Measurements from ENCODE around the gene CLMP. TPM values are rescaled to one million over a fixed set of nuclear protein-coding genes. Genes with fewer than 3 reads are reported as not detected.

CLMP gene
- total RNA-seq, 4 donors from 2014 or later = 23.6 to 49.4 (median 38.0) TPM

DNA sequence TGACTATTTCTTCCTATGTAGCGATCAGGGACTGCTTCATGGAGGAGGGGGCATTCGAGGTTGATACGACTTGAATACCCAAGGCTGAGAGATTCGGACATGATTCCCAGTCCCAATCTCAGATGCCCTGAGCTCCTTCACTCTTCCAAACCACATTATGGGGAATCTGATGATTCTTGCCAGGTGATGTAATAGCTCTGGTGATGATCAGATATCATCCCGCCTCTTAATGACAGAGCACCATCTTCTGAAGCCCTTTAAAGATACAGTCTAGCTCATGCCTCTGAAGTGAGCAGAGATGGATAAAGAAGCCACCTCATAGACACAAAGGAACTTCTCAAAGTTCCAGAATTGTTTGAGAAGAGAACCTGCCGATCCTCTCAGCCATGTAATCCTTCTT, 8.9 kb upstream of the CLMP start:
- no peaks in the 10 kb centered on the region for H3K9me3 ChIP-seq
- no peaks in the 10 kb centered on the region for H3K36me3 ChIP-seq
- in situ Hi-C loops (cut with MboI; ENCODE audit: low pct_ligation_motif_present in 1 of 4, low pct_unique_long_range_greater_than_20kb in 1 of 4, low sequenced_read_pairs in 3 of 4) (no loop called here), intact Hi-C loops (cut with DNase I; ENCODE audit: low total_unique reads) (no loop called here)
- H3K4me1 ChIP-seq = peaks cover 0 to 16% (median 3%) of the 10 kb centered on the region in 4 donors
- no peak for DNase-seq
- TF ChIP-seq POLR2AphosphoS5 (IDR thresholded peaks at IDR 0.05) = no peak
- TF ChIP-seq, protein P1, sequence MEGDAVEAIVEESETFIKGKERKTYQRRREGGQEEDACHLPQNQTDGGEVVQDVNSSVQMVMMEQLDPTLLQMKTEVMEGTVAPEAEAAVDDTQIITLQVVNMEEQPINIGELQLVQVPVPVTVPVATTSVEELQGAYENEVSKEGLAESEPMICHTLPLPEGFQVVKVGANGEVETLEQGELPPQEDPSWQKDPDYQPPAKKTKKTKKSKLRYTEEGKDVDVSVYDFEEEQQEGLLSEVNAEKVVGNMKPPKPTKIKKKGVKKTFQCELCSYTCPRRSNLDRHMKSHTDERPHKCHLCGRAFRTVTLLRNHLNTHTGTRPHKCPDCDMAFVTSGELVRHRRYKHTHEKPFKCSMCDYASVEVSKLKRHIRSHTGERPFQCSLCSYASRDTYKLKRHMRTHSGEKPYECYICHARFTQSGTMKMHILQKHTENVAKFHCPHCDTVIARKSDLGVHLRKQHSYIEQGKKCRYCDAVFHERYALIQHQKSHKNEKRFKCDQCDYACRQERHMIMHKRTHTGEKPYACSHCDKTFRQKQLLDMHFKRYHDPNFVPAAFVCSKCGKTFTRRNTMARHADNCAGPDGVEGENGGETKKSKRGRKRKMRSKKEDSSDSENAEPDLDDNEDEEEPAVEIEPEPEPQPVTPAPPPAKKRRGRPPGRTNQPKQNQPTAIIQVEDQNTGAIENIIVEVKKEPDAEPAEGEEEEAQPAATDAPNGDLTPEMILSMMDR (IDR thresholded peaks at IDR 0.05) = no peak
- no peak for TF ChIP-seq EP300 (IDR thresholded peaks at IDR 0.05; ENCODE audit: low read depth)
- no peak for TF ChIP-seq POLR2A (IDR thresholded peaks at IDR 0.05)
- WGBS, 2 donors (ENCODE audit: low coverage in 1 of 2) = 80 to 91% methylated on average over 2 to 6 of the region's 6 CpGs
- no peak overlapping the region for H3K4me3 ChIP-seq
- H3K27me3 ChIP-seq = no peaks in the 10 kb centered on the region
- H3K27ac ChIP-seq = peak overlapping the region; percentile 48 to 79 (median 66)

DNA sequence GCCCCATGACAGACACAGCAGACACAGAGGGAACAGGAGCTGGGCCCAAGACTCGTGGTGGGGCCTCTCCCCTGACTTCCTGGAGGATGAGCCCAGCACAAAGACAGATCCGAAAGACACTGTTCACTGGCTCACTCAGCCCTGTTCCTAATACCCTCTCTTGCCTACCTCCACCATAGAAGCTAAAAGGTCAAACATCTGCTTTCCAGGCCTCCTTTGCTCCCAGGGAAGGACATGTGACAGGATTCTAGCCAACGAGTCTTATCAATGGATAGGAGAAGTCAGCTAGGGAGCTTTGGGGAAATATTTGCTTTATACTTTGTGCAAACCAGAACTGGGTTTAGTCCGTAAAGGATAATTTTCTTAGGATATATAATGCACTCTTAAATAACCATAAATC, 8.4 kb upstream of the CLMP start:
- in situ Hi-C loops (cut with MboI; ENCODE audit: low pct_ligation_motif_present in 1 of 4, low pct_unique_long_range_greater_than_20kb in 1 of 4, low sequenced_read_pairs in 3 of 4) = no loop called here
- Histone ChIP-seq H3K27ac (peak overlapping the region; percentile 48 to 79 (median 66)), H3K4me3 (no peak overlapping the region), H3K4me1 (peaks cover 0 to 16% (median 3%) of the 10 kb centered on the region in 4 donors), H3K36me3 (no peaks in the 10 kb centered on the region), H3K9me3 (no peaks in the 10 kb centered on the region), H3K27me3 (peaks cover under 1% of the 10 kb centered on the region)
- DNase-seq = no peak
- TF ChIP-seq EP300 (IDR thresholded peaks at IDR 0.05; ENCODE audit: low read depth) (no peak), POLR2AphosphoS5 (IDR thresholded peaks at IDR 0.05) (no peak), POLR2A (IDR thresholded peaks at IDR 0.05) (no peak)
- TF ChIP-seq, protein P1 (IDR thresholded peaks at IDR 0.05) = no peak
- intact Hi-C loops (cut with DNase I; ENCODE audit: low total_unique reads) = no loop called here
- WGBS, 2 donors (ENCODE audit: low coverage in 1 of 2) = 0 to 68% methylated on average over 1 to 4 of the region's 4 CpGs

DNA sequence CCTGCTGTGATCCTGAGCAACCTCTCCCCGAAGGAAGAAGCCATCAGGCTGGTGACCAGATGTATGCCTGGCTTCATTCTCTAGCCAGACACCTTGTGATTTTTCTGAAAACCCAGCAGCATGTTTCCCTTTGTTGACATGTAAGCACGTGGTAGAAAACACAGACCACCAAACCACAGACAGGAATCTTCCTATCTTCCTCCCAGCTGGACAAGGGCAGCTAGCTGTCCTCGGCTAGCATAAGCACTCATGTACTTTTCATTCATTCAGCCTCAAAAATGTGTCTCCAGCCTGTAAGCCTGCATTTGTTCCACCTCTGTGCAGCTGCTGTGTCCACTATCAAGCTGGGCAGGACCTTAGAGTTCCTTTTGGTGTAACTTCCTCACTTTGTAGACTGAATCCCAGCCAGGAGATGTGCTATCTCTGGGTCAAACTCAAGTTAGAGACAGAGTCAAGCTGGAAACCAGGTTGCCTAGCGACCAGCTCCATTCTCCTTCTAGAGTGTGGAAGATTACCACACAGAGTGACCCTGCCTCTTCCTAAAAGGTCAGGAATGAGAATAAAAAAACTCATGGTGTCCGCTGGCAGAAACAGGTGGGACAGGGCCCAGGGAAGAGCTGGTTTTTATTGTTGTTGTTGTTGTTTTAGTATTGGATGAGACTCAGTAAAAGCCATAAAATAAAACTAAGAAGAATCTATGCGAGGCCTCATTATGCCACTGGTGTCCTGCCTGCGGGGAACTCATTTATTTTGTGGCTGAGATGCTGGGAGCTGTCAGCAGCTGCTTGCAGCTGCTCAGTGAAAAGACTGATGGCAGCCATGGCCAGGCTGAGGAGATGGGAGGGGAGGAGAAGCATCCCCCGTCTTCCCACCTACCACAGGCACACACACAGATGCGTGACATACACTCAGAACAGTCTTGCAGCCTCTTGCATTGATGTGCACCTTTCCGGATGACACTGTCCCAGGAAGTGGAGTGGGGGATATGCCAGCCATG, 7.4 kb upstream of the CLMP start:
- TF ChIP-seq POLR2AphosphoS5 (IDR thresholded peaks at IDR 0.05) (peak; percentile 26 to 52 (median 27)), EP300 (IDR thresholded peaks at IDR 0.05; ENCODE audit: low read depth) (no peak)
- in situ Hi-C loops (cut with MboI; ENCODE audit: low pct_ligation_motif_present in 1 of 4, low pct_unique_long_range_greater_than_20kb in 1 of 4, low sequenced_read_pairs in 3 of 4) = no loop called here
- DNase-seq = peak; percentile 48
- H3K27ac ChIP-seq = peak overlapping the region; percentile 48 to 79 (median 66)
- peaks cover 8% of the 10 kb centered on the region for H3K27me3 ChIP-seq
- H3K4me3 ChIP-seq = no peak overlapping the region
- H3K36me3 ChIP-seq = no peaks in the 10 kb centered on the region
- no peaks in the 10 kb centered on the region for H3K9me3 ChIP-seq
- WGBS, 2 donors (ENCODE audit: low coverage in 1 of 2) = 54 to 55% methylated on average over 2 to 10 of the region's 10 CpGs
- peaks cover 0 to 15% (median 3%) of the 10 kb centered on the region in 4 donors for H3K4me1 ChIP-seq
- intact Hi-C loops (cut with DNase I; ENCODE audit: low total_unique reads) = no loop called here

DNA sequence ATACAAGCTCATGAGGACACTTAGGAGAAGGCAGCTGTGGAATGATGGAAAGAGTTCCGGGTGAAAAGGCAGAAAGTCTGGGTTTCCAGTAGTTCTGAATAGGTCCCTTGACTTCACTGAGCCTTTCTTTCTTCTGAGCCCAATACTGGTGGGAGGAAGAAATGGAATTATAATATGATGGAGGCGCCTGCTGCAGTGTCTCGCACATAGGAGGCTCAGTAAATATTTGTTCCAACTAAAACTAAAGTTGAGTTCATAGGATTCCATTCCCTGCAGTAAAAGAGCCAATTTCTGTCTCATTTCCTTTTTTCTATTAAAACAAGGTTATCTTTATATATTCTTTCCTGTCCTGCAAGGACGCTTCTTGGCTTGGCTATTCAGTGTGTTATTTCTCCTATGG, 5.2 kb upstream of the CLMP start:
- H3K27ac ChIP-seq = no peak overlapping the region
- 71 to 77% methylated on average over 4 of the region's 4 CpGs for WGBS, 2 donors (ENCODE audit: low coverage in 1 of 2)
- H3K4me1 ChIP-seq = peaks cover 0 to 19% (median 14%) of the 10 kb centered on the region in 4 donors
- in situ Hi-C loops (cut with MboI; ENCODE audit: low pct_ligation_motif_present in 1 of 4, low pct_unique_long_range_greater_than_20kb in 1 of 4, low sequenced_read_pairs in 3 of 4) (no loop called here), intact Hi-C loops (cut with DNase I; ENCODE audit: low total_unique reads) (no loop called here)
- H3K27me3 ChIP-seq = peaks cover 30% of the 10 kb centered on the region
- no peaks in the 10 kb centered on the region for H3K36me3 ChIP-seq
- TF ChIP-seq, protein P1 (IDR thresholded peaks at IDR 0.05) = no peak
- TF ChIP-seq EP300 (IDR thresholded peaks at IDR 0.05; ENCODE audit: low read depth) (no peak), POLR2AphosphoS5 (IDR thresholded peaks at IDR 0.05) (no peak), POLR2A (IDR thresholded peaks at IDR 0.05) (no peak)
- H3K9me3 ChIP-seq = no peaks in the 10 kb centered on the region
- DNase-seq = no peak
- H3K4me3 ChIP-seq = no peak overlapping the region

Measured in transverse colon (tissue), 4 donors.